HG03045 (cell line): Measurements from ENCODE around the gene TMEM187.
A peak's percentile ranks its signal among the peaks of the same experiment; 100 is the strongest.

ENCODE experiments used
- ATAC-seq: cut with Tn5 transposase; IDR thresholded peaks from one replicate; pipeline ENCODE4 v1.9.1; 2021; ENCODE audit warnings: mild to moderate bottlenecking, moderate library complexity; ENCODE audit not compliant: unreplicated experiment

Gene TMEM187, protein sequence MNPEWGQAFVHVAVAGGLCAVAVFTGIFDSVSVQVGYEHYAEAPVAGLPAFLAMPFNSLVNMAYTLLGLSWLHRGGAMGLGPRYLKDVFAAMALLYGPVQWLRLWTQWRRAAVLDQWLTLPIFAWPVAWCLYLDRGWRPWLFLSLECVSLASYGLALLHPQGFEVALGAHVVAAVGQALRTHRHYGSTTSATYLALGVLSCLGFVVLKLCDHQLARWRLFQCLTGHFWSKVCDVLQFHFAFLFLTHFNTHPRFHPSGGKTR

DNA sequence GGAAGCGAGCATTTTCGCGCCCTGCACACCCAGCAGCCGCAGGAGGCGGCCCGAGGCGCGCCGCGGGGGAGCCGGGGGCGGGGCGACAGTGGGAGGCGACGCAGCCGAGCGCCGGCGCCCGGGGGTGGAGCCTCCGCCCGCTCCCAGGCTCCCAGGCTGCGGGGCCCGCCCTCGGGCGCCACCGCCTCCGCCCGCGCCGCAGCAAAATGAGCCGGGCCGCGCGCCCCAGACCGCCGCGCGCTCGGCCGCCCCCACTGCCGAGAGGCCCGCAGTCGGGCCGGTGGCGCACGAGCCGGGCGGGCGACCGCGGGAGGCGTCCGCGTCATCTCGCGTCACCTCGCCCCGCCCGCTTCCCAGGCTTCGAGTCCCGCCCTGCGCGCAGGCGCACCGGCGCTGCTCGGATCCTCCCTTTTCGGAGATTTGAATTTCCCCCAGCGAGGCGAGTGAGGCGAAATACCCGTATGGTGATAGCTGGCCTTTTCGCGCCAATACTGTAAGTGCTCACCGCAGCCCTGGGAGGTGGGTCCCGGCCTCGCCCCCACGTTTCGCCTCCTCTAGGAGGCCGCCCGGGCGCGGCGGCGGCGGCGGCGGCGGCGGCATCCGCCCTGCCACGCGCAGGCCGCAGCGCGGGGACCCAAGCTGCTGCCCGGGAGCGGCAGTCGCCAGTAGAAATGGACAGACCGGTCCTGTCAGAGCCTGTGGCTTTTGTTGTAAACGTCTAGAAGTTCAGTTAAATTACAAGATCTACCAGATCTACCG, at the start of gene TMEM187:
TMEM187 (plus strand) TSS at position 387 of the 759 bp plus-strand sequence. CDS start 9,309 bp downstream, outside the sequence.
- peak; percentile 52 for ATAC-seq

DNA sequence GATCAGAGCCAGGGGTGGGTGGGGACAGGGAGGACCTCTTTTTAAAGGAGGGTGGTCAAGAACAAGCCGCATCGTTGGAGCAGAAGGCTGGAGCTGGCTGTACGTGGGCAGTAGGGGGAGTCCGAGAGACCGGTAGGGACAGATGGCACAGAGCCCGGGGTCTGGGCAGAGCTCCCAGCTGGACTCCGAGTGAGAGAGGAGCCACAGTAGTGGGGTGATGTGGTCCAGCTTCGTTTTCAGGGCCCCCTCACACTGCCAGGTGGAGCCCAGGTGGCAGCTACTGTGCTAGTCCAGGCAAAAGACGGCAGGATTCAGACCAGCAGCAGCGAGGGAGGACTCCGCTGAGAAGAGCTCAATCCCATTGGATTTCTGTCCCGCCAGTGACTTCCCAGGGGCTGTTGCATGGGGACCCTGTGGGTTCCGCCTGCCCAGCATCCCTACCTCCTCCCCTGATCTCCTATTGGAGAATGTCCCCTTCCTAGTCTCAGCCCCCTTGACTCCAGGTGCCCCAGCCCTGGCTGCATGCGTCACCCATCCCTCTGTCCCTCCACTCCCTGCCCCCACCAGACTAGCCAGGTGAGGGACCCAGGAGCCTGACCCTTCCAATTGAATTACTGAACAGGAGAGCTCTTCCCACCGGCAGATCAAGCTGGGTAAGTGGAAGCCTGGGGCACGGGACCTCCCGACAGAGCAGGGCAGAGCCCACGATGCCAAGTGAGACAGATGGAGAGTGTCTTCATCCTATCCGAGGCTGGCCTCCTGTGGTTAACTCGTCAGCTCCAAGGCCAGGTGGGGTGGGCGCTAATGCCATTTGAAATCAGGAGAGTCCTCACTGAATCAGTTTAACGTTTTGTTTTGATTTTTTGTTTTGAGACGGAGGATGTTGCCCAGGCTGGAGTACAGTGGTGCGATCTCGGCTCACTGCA, 49.4 kb upstream of the TMEM187 start:
- no peak for ATAC-seq

DNA sequence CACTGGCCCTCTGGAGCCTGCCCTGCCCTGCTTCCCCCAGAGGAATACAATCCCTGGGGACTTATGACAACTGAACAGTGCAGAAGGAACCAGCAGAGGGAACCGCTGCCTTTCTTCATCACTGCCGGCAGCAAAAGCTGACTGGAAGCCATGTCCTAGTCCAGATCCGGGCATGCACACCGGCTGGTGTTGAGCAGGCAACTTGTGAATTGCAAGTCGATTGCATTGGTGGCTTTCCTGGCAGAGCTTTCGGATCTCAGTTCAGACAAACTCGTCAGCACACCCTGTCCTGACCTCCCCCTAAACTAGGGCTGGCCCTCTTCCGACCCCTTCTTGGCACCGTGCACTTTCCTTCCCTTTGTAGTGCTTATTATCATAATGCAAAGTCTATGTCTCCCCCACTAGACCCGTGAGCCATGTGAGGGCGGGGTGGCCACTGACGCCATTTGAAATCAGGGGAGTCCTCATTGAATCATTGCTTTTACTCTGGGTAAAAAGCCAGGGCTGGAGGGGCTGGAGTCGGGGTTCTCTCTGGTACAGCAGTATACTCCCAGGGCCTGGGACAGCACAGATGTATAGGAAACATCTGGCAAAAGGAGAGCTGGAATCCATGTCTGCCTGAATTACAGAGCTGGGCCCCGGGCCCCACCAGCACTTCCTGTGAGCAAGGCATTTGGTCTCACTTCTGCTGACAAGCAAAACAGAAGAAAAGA, 48.2 kb upstream of the TMEM187 start:
- no peak for ATAC-seq

DNA sequence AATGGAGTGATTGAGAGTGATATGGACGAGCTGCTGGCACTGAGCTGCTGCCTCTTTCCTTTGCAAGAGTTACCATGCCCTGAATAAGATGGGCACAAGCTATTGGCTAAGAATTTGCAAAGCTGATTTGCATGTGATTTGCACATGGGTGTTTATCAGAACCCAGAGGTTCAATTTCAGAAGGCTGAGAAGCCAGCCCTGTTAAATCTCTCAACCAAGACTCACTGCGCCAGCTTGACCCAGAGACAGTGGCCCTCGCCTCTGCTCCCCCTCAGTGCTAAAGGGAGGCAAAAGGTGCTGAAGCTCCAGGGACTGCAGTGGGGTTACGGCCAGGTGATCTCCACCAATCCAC, 47.2 kb upstream of the TMEM187 start:
- ATAC-seq, result no peak

DNA sequence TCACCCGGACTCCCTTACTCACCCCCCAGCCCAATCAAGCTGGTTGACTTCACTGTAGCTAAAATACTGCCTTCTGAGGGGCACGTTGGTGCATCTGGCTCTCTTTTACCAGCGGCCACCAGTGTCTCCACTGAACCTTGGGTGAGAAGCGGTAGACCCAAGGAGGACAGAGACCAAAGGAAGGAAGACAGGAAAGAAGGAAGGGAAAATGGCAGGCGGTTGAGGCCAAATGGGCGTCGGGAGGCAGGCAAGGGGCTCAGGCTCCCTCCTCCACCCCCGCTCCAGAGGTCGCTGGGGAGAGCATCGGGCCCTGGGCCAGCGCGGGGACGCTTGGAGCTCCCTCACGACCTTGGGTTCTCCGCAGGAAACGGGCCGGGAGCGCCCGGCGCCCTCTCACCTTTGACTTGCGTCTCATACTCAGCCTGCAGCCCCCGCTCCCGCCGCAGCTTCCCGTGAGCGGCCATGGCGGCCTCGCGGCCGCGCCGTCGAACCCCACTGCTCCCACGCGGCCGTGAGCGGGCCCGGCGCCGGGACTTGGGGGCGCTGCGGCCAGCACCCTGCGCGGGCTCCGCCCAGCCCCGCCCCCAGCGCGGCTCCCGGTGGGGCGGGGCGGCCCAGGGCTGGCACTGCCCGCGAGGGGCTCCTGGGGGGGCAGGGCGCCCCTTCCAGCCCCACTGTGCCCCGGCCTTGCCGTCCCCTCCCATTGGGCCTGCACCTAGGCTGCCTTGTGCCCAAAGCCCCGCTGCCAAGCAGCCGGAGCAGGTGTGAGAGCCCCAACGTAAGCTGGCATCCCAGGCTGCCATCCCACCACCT, 46.6 kb upstream of the TMEM187 start, which contains the start of gene ARHGAP4:
ARHGAP4 (minus strand) TSS at position 526 of the 813 bp plus-strand sequence; CDS start at position 464, 62 bp downstream.
- ATAC-seq, result no peak

DNA sequence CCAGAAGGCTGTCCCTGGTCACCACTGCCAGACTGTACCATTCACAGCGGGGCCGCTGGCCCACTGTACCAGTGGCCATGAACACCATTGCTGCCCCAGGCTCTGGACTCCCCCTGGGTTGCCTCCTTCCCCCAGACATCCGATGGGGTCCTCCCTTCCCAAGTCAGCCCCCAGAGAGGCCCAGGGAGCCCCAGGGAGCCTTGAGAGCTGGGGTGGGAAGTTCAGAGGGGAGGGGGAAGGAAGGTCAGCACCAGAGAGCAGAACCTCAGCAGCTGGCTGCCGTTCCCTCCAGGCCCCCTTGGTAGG, 46.0 kb upstream of the TMEM187 start:
- no peak for ATAC-seq

DNA sequence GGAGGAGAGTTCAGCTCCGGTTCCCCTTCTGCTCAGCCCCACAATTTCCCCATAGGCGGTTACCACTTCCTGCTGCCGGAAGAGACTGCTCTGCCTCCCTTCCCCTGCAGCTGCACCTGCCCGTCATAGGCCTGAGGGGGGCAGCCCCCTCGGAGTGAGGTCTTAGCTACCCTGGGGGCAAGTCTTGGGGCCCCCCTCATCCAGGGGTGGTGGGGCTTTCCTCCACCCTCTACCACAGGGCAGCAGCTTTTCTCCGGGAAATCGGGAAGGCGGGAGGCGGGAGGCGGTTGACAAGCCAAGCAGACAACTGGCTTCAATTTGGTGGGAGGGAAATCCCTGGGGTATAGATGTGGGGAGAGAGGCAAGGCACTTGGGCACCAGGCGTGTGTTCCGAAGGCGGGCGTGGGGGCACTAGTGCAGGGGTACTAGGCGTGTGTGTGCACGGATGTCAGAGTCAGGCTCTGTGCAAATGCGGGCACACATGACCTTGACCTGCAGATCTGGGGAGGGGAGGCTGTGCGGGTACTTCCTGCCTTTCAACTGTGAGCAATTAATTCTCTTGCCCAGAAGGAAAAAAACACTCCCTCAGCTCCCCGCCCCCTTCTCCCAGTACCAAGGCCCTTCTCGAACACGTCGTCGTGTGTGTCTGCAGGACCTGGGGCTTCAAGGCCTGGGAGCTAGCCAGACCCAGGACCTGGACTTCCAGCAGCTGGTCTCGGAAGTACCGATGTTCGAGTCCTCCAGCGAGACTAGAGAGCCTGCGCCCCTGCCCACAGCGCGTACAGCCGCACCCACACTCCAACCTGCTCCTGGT, 45.5 kb upstream of the TMEM187 start:
- no peak for ATAC-seq

DNA sequence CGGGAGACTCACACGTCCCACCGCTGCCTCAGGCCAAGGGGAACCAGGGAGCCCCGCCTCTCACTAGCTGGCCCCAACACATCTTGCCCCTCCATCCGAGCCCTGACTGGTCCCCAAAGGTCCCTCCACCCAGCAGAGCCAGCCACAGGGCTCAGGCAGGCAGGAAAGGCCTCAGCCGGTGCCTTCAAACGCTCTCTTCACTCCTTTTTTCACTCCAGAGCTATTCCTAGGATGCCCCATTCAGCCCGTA, 45.0 kb upstream of the TMEM187 start:
- ATAC-seq, result no peak

DNA sequence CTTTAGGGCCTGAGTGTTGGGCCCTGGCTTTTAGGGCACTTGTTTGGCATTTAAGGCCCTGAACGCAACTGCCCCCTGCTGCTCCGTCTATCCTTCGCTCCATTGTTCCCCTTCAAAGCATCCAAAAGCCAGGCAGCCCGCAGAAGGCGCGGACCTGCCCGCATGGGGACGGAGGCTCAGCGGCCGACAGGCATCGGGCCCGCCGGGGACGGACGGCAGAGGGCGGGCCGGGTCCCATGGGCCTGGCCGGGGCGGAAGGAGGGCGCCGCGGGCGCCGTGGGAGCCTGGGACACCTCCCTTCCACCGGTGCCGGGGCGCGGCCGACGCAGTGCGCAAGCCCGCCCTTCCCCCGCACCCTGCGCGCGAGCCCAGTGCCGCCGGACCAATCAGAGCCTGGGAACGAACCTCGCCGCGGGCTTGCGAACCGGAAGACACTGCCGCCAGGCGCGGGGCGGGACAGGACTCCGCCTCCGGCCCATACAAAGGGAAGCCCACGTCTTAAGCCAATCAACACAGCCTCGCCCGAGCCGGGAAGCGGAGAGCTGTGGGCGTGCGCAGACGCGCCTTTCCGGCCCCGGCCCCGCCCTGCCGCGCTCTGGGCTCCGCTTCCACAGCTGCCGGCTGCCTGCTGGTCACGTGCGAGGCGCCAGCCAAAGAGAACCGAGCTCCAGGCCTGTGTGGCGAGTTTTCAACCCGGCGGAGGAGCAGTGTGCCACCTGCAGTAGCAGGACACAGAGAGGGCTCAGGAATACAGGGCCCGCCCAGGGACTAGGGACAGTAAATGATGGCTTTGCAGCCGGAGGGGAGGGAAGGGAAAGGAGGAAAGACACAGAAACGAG, 44.4 kb upstream of the TMEM187 start:
- peak; percentile 73 for ATAC-seq

DNA sequence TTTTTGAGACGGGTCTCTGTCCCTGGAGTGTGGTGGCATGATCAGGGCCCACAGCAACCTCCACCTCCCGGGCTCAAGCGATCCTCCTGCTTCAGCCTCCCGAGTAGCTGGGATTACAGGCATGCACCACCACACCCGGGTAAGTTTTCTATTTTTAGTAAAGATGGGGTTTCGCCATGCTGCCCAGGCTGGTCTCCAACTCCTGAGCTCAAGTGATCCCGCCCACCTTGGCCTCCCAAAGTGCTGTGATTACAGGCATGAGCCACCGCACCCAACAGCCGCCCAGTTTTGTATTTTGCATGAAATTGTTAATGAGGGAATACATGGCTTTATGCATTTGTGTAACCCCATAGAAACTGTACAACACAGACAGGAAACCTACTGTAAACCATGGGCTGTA, 43.7 kb upstream of the TMEM187 start:
- no peak for ATAC-seq

DNA sequence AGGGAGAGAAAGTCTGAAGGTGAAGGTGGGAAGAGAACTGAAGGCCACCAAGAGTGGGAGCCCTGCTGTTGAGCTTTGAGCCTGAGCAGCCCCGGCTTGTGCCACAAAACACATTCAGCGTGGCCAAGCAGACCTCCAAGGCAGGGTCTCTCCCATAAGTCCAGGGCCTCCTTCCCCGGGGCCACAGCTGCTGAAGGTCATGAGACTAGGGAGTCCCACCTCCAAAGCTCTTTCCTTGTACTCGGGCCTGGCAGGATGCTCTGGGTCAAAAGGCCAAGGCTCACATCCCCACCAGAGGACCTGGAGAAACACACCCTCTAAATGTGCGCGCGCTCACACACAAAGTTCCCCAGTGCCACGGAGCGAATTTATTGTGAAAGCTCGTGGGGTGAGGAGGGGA, 43.0 kb upstream of the TMEM187 start:
- no peak for ATAC-seq

DNA sequence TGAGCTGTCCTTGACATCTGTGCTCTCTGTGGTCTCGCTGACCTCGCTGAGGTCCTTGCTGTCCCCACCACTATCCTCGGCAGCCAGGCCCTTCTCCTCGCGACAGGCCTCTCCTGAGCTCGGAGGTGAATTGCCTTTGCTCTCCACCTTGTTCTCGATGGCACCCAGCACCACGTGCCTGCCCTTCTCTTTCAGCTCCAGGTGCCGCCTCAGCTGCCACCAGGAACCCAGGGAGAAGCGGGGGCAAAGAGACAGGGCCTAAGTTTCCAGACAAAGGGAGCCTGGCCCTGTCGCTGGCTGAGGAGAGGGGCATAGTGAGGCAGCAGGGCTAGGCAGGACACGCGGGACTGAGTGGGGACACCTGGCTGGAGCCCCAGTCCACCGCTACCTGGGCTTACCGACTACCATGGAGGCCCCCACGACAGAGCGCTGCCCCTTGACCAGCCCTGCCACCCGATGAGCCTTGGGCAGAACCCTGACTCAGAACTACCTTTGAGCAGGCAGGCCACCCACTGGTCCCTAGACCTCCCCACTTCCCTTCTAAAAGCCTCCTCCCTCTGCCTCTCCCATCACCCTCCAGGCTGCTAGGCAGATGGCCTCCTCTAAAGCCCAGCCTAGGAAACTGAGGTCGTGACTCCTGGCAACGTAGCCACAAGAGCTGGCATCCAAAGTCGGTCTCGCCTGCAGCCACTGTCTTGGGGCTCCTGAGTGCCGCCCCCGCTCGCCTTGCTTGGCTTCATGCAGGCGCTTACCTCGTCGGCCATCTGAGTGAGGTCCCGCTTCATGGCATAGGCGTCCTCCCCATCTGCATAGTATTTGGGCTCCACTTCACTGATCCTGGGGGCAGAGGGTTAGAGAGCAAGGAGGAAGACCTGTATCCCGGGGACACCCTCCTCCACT, 42.3 kb upstream of the TMEM187 start:
- ATAC-seq, result no peak

DNA sequence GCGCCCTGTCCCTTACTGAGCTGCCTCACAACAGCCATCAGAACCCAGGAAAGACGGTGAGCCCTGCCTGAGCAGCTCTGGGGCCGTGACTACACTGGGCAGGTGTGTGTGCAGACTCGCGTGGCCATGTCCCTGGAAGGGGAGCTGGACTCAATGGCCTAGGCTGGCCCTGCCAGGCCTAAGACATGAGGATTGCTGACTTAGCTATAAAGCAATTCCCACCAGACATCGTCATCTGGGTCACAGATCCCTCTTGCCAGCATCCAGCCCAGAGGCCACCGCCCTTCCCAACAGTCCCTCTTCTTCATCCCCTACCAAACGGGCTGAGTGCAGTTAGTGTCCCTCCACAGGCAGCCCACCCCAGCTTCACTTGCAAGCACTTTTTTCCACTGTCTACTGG, 41.4 kb upstream of the TMEM187 start:
- no peak for ATAC-seq

DNA sequence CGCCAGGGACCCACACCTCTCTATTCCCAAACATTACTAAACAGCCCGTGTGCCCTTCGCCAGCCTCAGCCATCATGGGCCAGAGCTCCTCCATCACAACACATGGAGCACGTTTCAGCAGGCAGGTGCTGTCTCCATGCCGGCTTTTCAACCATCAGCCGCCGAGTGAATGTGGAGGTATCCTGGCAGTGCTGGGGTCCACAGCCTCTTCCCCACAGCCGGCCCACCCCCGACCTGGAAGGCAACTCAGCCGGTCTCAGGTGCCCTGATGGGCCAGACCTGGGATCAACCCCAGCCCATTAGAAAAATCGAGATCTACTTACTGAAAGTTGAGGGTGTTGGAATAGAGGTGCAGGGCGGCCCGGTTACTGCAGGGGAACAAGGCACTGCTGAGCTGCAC, 40.8 kb upstream of the TMEM187 start:
- no peak for ATAC-seq

DNA sequence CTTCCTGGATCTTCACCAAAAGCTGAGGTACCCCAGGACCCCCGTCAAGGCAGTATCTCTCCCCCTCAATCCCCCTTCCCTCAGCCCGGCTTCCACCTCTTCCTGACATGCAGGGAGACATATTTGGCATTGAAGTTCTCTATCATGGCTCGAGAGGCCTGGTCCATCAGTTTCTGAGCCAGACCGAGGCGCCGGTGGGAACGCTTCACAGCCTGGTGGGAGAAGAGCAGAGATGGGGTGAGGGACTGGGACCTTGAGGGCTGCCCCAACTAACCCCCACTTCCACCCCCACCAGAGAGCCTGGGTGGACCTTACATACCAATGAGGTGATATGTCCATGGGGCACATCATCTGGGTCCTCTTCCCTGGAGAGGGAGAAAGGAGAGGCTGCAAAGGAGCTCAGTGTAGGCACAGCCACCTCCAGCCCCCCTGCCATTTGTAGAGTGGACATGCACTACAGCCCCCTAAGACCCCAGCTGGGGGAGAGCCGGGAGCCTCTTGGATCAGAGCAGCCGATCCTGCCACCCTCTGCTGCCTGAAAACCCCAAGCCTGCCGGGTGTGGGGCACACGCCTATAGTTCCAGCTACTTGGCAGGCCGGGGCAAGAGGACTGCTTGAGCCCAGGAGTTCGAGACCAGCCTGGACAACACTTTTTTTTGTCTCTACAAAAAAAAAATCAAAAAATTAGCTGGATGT, 40.2 kb upstream of the TMEM187 start:
- no peak for ATAC-seq

DNA sequence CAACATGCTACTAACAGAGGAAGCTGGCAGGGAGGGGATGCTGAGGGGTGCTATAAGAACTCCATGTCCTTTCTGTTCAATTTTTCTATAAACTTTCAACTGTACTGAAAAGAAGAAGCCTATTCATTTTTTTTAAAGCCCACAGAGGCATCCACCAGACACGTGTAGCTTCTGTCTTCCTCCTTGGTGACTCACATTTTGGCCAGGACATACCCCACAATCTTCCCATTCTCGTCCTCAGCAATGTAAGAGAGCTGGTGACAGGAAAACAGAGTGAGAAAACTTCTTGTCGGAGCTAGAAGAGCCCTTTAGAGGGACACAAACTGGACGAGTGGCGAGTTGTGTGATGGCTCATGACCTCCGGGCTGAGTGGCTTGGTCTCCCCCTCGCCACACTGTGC, 38.8 kb upstream of the TMEM187 start:
- no peak for ATAC-seq

DNA sequence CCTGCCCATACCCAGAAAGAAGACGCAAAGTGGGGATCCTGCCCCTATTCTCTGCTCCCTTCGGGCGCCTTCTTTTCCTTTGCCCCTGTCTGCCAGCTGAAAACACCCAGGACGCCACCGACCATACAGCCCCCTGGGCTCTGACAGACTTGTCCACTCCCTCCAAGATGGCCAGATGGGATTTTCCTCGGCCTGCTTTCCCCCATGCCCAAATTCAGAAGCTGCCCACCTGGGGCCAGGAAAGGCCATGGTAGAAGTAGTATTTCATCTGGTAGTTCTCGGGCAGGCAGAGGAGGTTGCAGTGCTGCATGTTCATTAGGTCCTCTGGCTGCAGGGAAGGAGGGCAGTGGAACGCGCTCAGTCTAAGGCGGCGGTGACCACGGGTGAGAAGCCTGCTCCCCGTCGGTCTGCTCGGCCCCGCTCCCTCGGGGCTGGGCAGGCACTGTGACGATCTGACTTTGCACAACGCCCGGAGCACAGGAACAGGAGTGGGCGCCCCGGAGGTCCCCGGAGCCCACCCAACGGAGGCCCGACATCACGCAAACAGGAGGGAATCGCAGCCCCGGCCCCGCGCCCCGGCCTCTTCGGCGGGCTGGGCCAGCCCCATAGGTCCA, 38.3 kb upstream of the TMEM187 start:
- peak; percentile 9 for ATAC-seq
